ENCODE measurements around the gene P2RY2.
A peak's percentile ranks its signal among the peaks of the same experiment; 100 is the strongest.

DNA sequence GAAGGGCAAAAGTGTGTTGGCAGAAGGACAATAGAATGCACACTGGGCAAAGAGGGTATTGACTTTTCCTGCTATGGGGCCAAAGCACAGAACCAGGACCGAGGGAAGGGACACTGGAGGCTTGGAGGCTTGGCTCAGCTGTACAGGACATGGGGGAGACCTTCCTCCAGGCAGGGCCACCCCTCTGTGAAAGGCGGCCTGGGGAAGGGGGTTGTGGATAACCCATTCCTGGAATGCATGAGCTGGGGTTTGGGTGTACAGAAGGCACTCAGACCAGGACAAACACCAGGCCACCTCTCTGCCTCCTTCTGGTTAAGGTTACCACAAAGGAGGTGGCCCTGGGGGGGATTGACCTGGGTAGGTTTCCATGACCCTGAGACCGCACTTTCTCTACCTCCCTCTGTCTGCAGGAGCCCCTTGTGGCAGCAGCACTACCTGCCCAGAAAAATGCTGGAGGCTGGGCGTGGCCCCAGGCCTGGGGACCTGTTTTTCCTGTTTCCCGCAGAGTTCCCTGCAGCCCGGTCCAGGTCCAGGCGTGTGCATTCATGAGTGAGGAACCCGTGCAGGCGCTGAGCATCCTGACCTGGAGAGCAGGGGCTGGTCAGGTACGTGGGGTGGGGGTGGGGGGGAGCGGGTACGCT lies 9.6 kb downstream of the P2RY2 start:
- TF ChIP-seq EP300 (IDR thresholded peaks at IDR 0.05; ENCODE audit: borderline replicate concordance in 1 of 2, low read depth in 2 of 2, low read length in 2 of 2) = no peak
- no peak for TF ChIP-seq SRF (IDR thresholded peaks at IDR 0.05; ENCODE audit: low read depth, low read length)
- peak; percentile 32 to 51; a peak in 3 of 4 replicates for TF ChIP-seq RAD21 (IDR thresholded peaks at IDR 0.05 in 1 of 2, conservative IDR thresholded peaks at IDR 0.05 in 1 of 2; ENCODE audit: low read depth in 2 of 2, low read length in 2 of 2)
- TF ChIP-seq POLR2AphosphoS5 (IDR thresholded peaks at IDR 0.05; ENCODE audit: low read depth, low read length) = no peak
- TF ChIP-seq, protein P1, sequence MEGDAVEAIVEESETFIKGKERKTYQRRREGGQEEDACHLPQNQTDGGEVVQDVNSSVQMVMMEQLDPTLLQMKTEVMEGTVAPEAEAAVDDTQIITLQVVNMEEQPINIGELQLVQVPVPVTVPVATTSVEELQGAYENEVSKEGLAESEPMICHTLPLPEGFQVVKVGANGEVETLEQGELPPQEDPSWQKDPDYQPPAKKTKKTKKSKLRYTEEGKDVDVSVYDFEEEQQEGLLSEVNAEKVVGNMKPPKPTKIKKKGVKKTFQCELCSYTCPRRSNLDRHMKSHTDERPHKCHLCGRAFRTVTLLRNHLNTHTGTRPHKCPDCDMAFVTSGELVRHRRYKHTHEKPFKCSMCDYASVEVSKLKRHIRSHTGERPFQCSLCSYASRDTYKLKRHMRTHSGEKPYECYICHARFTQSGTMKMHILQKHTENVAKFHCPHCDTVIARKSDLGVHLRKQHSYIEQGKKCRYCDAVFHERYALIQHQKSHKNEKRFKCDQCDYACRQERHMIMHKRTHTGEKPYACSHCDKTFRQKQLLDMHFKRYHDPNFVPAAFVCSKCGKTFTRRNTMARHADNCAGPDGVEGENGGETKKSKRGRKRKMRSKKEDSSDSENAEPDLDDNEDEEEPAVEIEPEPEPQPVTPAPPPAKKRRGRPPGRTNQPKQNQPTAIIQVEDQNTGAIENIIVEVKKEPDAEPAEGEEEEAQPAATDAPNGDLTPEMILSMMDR (IDR thresholded peaks at IDR 0.05; ENCODE audit: control extremely low read depth in 1 of 3, insufficient read depth in 1 of 3, low read depth in 1 of 3, low read length in 3 of 3) = peak; percentile 50 to 67 (median 62)
- TF ChIP-seq TCF12 (IDR thresholded peaks at IDR 0.05; ENCODE audit: low read depth, low read length) = no peak
